ENCODE results near the gene GRPEL2.

- TF ChIP-seq POLR2A (IDR thresholded peaks at IDR 0.05) (no peak), CTCF (IDR thresholded peaks at IDR 0.05) (no peak)
These were observed 26.1 kb downstream of the GRPEL2 start for GRCh38 chr5:149371296-149371962.
